Stomach smooth muscle (tissue), 2 donors: ENCODE results near the gene THBS4.
A peak's percentile ranks its signal among the peaks of the same experiment; 100 is the strongest.
"Not testable (repeated sequence)": the region's sequence is repeated elsewhere in the genome, so short reads cannot be mapped to it uniquely, and the experiment has no call there.

Experiments
- H3K27ac ChIP-seq: one replicate; pipeline ENCODE4 v1.7.0; 2013; ENCODE audit warnings: mild to moderate bottlenecking, low read length, inconsistent platforms
- H3K27me3 ChIP-seq, 2 donors: one replicate each; pipeline ENCODE4 v1.7.0; 2013; ENCODE audit warnings: low read length in 2 of 2; ENCODE audit not compliant: insufficient read depth in 2 of 2, control insufficient read depth in 1 of 2
- H3K36me3 ChIP-seq, 2 donors: one replicate each; pipeline ENCODE4 v1.7.0; 2013; ENCODE audit warnings: low read length in 2 of 2; ENCODE audit not compliant: control insufficient read depth in 2 of 2, insufficient read depth in 2 of 2
- H3K4me1 ChIP-seq: one replicate; pipeline ENCODE4 v1.7.0; 2013; ENCODE audit warnings: low read length; ENCODE audit not compliant: control insufficient read depth, insufficient read depth
- H3K4me3 ChIP-seq, 2 donors: one replicate each; pipeline ENCODE4 v1.7.0; 2013; ENCODE audit warnings: low read length in 2 of 2
- H3K9ac ChIP-seq, 2 donors: one replicate each; pipeline ENCODE4 v1.7.0; 2013; ENCODE audit warnings: low read length in 2 of 2, mild to moderate bottlenecking in 1 of 2
- H3K9me3 ChIP-seq, 2 donors: one replicate each; pipeline ENCODE4 v1.7.0; 2013; ENCODE audit warnings: low read length in 2 of 2; ENCODE audit not compliant: control insufficient read depth in 2 of 2
- donor health status: healthy.
- donor health status: Pancreatic carcinoma.

The THBS4 gene

DNA sequence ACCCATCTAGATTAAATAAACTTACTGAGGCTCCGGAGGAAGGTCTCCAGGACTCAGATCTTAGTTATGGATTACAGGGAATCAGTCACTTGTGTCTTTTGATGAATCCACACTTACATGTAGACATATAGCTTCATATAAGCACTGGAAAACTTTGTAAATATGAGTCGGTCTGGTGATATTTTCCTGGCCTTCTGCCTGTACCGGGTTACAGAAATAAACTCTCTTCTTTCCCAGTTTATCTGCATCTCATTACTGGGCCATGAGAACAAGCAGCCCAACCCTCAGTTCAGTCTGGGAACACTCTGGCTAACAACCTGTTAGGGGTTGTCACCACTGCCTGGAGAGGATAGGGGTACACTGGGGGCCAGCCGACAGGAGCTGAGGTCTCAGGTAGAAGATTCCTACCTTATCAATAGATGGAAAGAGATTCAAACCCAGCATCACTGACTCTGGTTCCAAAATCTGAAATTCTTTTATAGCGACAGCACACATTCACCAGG lies 59.1 kb downstream of the THBS4 start:
- Histone ChIP-seq H3K4me1 (peaks cover 4% of the 10 kb centered on the region), H3K27ac (peak overlapping the region; percentile 55), H3K36me3 (no peaks in the 10 kb centered on the region), H3K27me3 (no peaks in the 10 kb centered on the region), H3K9me3 (no peaks in the 10 kb centered on the region), H3K4me3 (no peak overlapping the region), H3K9ac (no peak overlapping the region)

DNA sequence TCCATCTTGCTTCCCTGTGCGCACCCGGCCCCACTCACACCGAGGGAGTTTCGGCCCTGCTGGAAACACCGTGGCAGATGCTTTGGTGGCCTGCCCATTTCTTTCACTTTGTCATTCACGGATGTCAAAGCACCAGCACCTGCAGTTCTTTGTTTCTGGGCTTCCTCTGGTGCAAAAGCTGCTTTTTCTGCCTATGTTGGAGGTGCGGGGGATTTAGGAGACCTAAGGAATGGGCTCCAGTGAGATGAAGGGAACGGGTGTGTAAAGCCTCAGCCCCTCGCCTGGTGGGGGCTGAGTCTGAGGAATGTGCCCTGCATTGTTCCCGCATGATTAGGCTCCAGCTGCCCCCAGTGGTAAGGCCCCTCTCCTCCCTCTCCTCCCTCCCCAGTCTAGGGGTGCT lies 62.3 kb downstream of the THBS4 start:
- no peak overlapping the region for H3K27ac ChIP-seq
- H3K36me3 ChIP-seq = no peaks in the 10 kb centered on the region
- no peak overlapping the region for H3K9ac ChIP-seq
- no peaks in the 10 kb centered on the region for H3K27me3 ChIP-seq
- no peak overlapping the region for H3K4me3 ChIP-seq
- H3K9me3 ChIP-seq = no peaks in the 10 kb centered on the region
- H3K4me1 ChIP-seq = peaks cover 4% of the 10 kb centered on the region

DNA sequence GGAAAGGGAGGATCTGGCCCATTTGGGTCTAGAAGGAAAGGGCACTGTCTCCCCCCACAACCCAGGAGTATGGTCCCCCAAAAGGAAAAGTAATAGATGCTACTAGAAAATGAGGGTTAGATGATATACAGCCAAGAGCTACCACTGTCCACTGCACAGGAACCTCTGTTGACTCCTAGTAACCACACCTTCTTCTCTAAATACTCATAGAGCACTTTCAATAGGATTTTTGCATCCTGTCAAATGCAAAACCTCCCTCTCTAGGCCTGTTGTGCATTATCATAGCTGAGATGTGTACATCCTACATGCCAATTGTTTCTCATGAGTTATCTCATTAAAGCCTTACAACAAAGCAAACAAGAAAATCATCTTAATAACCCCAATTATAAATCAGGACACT lies 66.8 kb downstream of the THBS4 start:
- Histone ChIP-seq H3K4me3 (no peak overlapping the region), H3K27me3 (no peaks in the 10 kb centered on the region), H3K36me3 (no peaks in the 10 kb centered on the region), H3K9ac (no peak overlapping the region), H3K9me3 (no peaks in the 10 kb centered on the region), H3K4me1 (no peaks in the 10 kb centered on the region), H3K27ac (no peak overlapping the region)

DNA sequence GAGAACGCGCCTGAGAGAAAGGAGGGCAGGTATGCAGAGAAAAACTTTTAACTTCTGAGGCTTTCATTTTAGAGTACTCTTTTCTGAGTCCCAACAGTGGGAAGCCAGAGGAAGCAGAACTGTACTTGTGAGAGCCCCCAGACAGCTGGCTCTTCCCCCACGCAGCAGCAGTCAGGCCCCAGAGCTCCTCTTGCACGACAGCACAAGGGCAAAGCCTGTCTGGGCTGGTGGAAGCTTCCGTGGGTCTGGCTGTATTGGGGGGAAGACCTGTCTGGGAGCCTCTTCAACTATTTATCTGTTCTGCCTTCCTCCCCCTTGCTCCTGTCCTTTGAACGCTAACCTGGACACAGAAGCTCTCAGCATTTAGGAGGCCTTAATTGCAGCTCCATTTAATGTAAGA lies 68.2 kb downstream of the THBS4 start:
- Histone ChIP-seq H3K36me3 (no peaks in the 10 kb centered on the region), H3K27me3 (no peaks in the 10 kb centered on the region), H3K4me1 (no peaks in the 10 kb centered on the region), H3K4me3 (no peak overlapping the region), H3K27ac (no peak overlapping the region), H3K9me3 (no peaks in the 10 kb centered on the region), H3K9ac (no peak overlapping the region)

DNA sequence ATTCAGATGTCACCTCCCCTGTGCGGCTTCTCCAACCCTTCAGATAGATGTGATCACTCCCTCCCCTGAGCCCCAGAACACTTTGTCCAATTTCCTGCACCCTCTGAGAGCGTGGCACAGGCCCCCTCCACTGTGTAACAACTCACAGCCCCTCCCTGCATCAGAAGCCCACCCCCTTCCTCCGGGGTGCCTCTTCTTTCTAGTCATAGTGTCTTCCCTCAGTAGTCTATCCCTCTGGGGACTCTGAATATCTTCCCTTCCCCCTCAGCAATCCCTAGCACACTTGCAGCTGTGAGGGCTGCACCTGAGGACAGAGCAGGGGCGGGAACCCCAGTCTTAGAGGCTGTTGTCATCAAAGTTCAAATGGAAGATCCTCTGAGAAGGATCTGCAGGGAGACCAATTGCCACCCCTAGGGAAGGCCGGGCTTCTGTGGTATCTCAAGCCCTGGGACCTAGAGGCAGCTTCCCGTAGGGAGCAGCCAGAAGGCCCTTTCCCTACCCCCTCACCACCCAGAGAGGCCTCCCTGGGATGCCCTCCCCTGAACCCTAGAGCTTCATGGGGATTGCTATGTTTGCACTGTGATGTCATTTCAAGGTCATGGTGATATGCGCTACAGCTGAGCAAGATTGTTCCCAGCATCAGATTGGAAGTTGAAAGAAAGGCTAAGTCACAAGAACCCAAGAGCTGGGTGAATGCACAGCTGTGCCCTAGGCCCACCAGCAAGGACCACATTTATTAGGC lies 70.7 kb downstream of the THBS4 start:
- H3K36me3 ChIP-seq = no peaks in the 10 kb centered on the region
- no peaks in the 10 kb centered on the region for H3K27me3 ChIP-seq
- H3K27ac ChIP-seq = no peak overlapping the region
- H3K4me1 ChIP-seq = peaks cover 20% of the 10 kb centered on the region
- no peak overlapping the region for H3K9ac ChIP-seq
- H3K9me3 ChIP-seq = no peaks in the 10 kb centered on the region
- H3K4me3 ChIP-seq = no peak overlapping the region

DNA sequence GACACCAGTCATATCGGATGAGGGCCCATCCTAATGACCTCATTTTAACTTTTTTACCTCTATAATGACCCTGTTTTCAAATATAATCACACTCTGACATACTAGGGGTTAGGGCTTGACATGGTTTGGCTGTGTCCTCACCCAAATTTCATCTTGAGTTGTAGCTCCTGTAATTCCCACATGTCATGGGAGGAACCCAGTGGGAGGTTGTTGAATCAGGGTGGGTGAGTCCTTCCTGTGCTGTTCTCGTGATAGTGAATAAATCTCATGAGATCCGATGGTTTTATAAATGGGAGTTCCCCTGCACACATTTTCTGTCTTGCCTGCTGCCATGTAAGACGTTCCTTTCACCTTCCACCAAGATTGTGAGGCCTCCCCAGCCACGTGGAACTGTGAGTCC lies 71.8 kb downstream of the THBS4 start:
- H3K36me3 ChIP-seq = no peaks in the 10 kb centered on the region
- H3K4me1 ChIP-seq = peaks cover 20% of the 10 kb centered on the region
- H3K4me3 ChIP-seq = no peak overlapping the region
- no peaks in the 10 kb centered on the region for H3K9me3 ChIP-seq
- H3K27me3 ChIP-seq = no peaks in the 10 kb centered on the region
- H3K9ac ChIP-seq = no peak overlapping the region
- H3K27ac ChIP-seq = no peak overlapping the region

DNA sequence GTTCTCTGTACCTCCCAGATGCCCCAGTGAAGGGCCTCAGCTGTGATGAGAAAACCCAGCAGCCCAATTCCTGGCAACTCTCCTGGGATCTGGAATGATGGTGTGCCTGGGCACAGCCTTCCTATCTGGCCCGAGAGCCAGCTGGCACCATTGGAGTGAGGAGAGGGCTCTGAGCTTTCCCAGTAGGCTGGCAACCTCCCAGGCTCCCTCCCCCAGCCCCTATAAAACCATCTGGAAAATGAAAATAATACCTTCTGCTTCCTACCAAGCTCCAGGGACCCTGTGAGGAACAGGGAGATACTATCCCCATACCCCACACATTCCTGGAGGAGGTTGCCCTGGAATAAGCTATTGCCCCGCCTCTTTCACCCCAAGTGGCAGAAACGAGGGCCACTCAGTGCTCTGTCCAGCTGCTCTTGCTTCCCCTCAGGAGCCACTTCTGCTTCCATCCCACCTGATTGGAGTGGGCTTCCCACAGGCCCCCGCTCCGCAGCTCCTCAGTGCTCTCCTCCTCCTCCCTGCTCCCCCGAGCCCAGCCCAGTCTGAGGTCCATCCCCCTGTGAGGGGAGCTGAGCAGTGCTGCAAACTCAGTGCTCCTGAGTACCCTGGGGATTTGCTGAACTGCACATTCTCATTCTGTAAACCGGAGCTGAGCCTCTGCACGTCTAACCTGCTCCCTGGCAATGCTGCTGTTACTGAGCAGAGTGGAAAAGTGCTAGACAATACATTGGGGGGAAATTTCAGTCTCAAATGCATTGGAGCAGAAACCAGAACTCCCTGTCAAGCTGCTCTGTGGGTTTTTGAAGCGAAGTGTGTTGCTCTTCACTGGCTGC lies 74.7 kb downstream of the THBS4 start:
- Histone ChIP-seq H3K27ac (peak overlapping the region; percentile 70), H3K27me3 (no peaks in the 10 kb centered on the region), H3K36me3 (no peaks in the 10 kb centered on the region), H3K9me3 (no peaks in the 10 kb centered on the region), H3K4me3 (peak overlapping the region; percentile 58 to 62), H3K9ac (peak overlapping the region; percentile 16 to 36), H3K4me1 (peaks cover 20% of the 10 kb centered on the region)

DNA sequence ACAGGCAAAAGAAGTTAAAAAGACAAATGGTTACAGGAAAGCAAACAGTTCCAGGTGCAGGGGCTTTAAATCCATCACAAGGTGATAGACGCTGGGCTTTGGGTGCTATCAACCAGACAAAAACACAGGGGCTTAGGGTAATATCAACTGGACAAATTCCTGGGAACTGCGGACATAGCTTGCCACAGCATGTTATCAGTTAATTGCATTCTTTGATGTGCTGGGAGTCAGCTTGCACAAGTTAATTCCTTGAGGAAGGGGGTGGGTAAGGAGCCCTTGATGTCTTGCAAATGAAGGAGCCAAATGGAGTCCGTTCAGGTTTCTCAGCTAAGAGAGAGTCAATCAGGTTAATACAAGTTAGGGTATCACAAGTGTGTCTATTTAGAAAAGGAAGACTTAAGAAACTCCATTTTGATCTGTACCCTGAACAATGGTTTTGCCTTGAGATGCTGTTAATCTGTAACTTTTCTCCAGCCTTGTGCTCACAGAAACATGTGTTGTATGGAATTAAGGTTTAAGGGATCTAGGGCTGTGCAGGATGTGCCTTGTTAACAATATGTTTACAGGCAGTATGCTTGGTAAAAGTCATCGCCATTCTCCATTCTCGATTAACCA lies 76.3 kb downstream of the THBS4 start:
- not testable (repeated sequence) for H3K27me3 ChIP-seq, H3K27ac ChIP-seq, H3K9me3 ChIP-seq, H3K9ac ChIP-seq, H3K36me3 ChIP-seq, H3K4me3 ChIP-seq
- H3K4me1 ChIP-seq = peaks cover 20% of the 10 kb centered on the region

DNA sequence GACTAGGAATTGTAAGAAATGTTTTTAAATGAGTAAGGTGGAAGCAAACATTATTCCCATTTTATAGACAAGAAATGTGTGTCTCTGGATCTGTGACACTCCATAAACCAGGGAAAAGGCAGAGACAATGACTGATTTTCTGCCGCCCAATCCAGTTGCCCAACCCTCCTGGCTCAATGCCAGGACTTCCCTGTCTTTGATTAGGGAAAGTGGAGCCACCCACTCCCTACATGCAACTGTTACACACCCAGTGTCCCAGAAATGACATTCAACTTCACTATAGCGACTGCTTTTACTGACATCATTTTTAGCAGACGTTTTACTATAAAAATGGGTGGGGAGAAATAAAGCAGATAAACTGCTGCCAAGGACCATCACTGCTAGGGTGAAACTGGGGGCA lies 79.7 kb downstream of the THBS4 start:
- Histone ChIP-seq H3K9me3 (peaks cover 0 to 2% of the 10 kb centered on the region in 2 donors), H3K4me1 (peaks cover 9% of the 10 kb centered on the region), H3K27me3 (no peaks in the 10 kb centered on the region), H3K36me3 (no peaks in the 10 kb centered on the region), H3K27ac (no peak overlapping the region), H3K9ac (no peak overlapping the region), H3K4me3 (no peak overlapping the region)

DNA sequence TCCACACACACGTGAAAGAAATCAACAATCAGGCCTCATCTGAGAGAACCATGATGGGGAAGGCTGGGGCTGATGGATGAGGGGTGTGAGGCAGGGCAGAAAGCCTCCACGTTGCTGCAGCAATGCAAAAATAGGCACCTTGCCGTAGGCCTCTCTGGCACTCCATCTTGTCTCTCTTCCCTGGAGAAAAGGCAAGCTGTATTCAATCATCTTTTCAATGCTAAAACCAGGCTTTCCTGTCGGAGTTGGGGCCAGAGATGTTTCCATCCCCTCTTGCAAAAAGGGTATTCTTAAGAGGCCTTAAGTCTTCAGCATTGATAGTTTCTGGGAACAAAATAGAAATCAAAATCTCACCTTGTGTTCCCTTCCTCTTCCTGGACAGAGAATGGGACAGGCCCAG lies 80.9 kb downstream of the THBS4 start:
- Histone ChIP-seq H3K27me3 (no peaks in the 10 kb centered on the region), H3K36me3 (no peaks in the 10 kb centered on the region), H3K4me3 (no peak overlapping the region)

More for the DNA sequence above, 80.9 kb downstream of the THBS4 start:
- Histone ChIP-seq H3K27ac (no peak overlapping the region), H3K9ac (no peak overlapping the region), H3K9me3 (peaks cover 0 to 2% of the 10 kb centered on the region in 2 donors), H3K4me1 (no peaks in the 10 kb centered on the region)
